Natural killer cell (primary cell): ENCODE measurements around the gene ITPKB. TPM values are rescaled to one million over a fixed set of nuclear protein-coding genes. Genes with fewer than 3 reads are reported as not detected.

Experiments used
- ATAC-seq, 3 donors: fragments of 150-1000 bp in 2 of 3; fragments of 200-7000 bp in 1 of 3; cut with Tn5 transposase; 1 replicate in 1 of 3; 2 replicates in 2 of 3; pipeline ENCODE4 v1.10.0; 2021; ENCODE audit warnings: mild to moderate bottlenecking in 2 of 3, moderate library complexity in 2 of 3
- DNase-seq, 2 donors: peaks; one replicate each; pipeline versions ENCODE4 v3.0.0 to v3.0.0-alpha.2; 2013 to 2021; ENCODE audit warnings: mixed read lengths in 1 of 2
- H3K27ac ChIP-seq: one replicate; pipeline ENCODE4 v1.5.1; 2013; ENCODE audit warnings: mild to moderate bottlenecking, low read length
- H3K27me3 ChIP-seq: one replicate; pipeline ENCODE4 v1.6.1; 2013; ENCODE audit warnings: low read length; ENCODE audit not compliant: control insufficient read depth, insufficient read depth
- H3K36me3 ChIP-seq: one replicate; pipeline ENCODE4 v1.6.1; 2013; ENCODE audit warnings: low read length; ENCODE audit not compliant: control insufficient read depth, insufficient read depth
- H3K4me1 ChIP-seq: one replicate; pipeline ENCODE4 v1.6.1; 2013; ENCODE audit warnings: low read length; ENCODE audit not compliant: control insufficient read depth, insufficient read depth
- H3K4me3 ChIP-seq: one replicate; pipeline ENCODE4 v1.5.1; 2013; ENCODE audit warnings: low read length
- H3K9me3 ChIP-seq: one replicate; pipeline ENCODE4 v1.6.1; 2013; ENCODE audit warnings: low read length; ENCODE audit not compliant: control insufficient read depth, insufficient read depth
- H3K27ac Mint-ChIP-seq, 2 donors: one replicate each; pipeline ENCODE4 v1.8.0; 2022; ENCODE audit warnings: mild to moderate bottlenecking in 2 of 2, mixed read lengths in 2 of 2, moderate library complexity in 1 of 2
- H3K27me3 Mint-ChIP-seq, 2 donors: one replicate each; pipeline ENCODE4 v1.8.0; 2022; ENCODE audit warnings: low read depth in 2 of 2, mixed read lengths in 2 of 2
- H3K36me3 Mint-ChIP-seq: one replicate; pipeline ENCODE4 v1.8.0; 2022; ENCODE audit warnings: mixed read lengths
- H3K4me1 Mint-ChIP-seq, 2 donors: one replicate each; pipeline ENCODE4 v1.8.0; 2022; ENCODE audit warnings: mixed read lengths in 2 of 2
- H3K4me3 Mint-ChIP-seq: one replicate; pipeline ENCODE4 v1.8.0; 2022; ENCODE audit warnings: mild to moderate bottlenecking, moderate library complexity, mixed read lengths
- H3K9me3 Mint-ChIP-seq, 2 donors: one replicate each; pipeline ENCODE4 v1.8.0; 2022; ENCODE audit warnings: mixed read lengths in 2 of 2
- WGBS: methylation state at CpG from one replicate; pipeline ENCODE4 v1.1.7; 2013; ENCODE audit warnings: missing lambda C conversion rate; ENCODE audit not compliant: insufficient coverage; 5-methylcytosine and 5-hydroxymethylcytosine counted together
- intact Hi-C: fragments of 100-400 bp; cut with micrococcal nuclease; formaldehyde crosslinking; loops from one replicate; pipeline ENCODE4 v1.14.2; 2022
- total RNA-seq, 4 donors: library from RNA; stranded (reverse); fragments of 120-200 nt in 1 of 4; gene quantifications; one replicate each; pipeline versions ENCODE4 v1.2.3 to v1.2.4, GENCODE V29; 2013 to 2022
- TF ChIP-seq, protein P1 (sequence below): fragments of 200-600 bp; IDR thresholded peaks from one replicate; pipeline ENCODE4 v1.8.0; 2022; ENCODE audit warnings: antibody characterized with exemption

ITPKB gene
- total RNA-seq, 3 donors from 2014 or later (not counting 1 experiment from before 2014, with no cell fraction given): 92.2 to 133 (median 99.0) TPM

DNA sequence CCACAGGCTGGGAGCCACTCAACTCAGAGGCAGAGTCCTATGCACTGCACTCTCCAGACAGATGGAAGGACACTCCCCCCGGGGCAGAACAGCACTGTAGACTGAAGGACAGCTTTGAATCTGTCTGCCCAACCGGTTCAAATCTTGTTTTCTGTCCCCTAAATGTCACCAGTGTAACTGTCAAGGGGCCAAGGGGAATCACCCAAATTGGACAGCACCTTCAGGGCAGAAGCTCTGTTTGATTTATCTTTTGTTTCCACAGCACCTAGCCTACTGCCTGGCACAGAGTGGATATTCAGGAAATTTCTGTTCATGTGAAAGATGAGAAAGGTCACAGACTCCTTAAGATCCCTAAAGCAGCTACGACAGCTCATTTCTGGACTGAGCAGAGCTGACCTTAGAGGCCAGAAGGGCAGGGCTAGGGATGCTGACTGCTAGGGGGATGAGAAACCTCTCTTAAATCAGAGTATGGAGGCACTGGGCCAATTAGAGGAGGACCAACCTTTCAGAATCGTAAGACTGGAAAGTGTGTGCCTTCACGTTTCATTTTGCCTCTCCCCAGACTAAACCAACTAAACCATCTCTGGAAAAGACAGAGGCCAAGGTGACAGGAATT lies 41.0 kb downstream of the ITPKB start:
- H3K4me3 ChIP-seq: no peak overlapping the region
- H3K27ac ChIP-seq: peak overlapping the region; percentile 67
- ATAC-seq: no peak
- peak overlapping the region; percentile 97 to 99 for H3K27ac Mint-ChIP-seq
- TF ChIP-seq, protein P1, sequence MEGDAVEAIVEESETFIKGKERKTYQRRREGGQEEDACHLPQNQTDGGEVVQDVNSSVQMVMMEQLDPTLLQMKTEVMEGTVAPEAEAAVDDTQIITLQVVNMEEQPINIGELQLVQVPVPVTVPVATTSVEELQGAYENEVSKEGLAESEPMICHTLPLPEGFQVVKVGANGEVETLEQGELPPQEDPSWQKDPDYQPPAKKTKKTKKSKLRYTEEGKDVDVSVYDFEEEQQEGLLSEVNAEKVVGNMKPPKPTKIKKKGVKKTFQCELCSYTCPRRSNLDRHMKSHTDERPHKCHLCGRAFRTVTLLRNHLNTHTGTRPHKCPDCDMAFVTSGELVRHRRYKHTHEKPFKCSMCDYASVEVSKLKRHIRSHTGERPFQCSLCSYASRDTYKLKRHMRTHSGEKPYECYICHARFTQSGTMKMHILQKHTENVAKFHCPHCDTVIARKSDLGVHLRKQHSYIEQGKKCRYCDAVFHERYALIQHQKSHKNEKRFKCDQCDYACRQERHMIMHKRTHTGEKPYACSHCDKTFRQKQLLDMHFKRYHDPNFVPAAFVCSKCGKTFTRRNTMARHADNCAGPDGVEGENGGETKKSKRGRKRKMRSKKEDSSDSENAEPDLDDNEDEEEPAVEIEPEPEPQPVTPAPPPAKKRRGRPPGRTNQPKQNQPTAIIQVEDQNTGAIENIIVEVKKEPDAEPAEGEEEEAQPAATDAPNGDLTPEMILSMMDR: no peak
- no peak for DNase-seq
- no peaks in the 10 kb centered on the region for H3K27me3 ChIP-seq
- H3K36me3 ChIP-seq: peaks cover 15% of the 10 kb centered on the region
- H3K36me3 Mint-ChIP-seq: no peaks in the 10 kb centered on the region
- intact Hi-C loops: no loop called here
- H3K4me3 Mint-ChIP-seq: no peak overlapping the region
- H3K27me3 Mint-ChIP-seq: no peaks in the 10 kb centered on the region
- no peaks in the 10 kb centered on the region for H3K9me3 Mint-ChIP-seq
- H3K9me3 ChIP-seq: no peaks in the 10 kb centered on the region
- peaks cover 77 to 80% of the 10 kb centered on the region in 2 donors for H3K4me1 Mint-ChIP-seq
- H3K4me1 ChIP-seq: peaks cover 56% of the 10 kb centered on the region
- 81% methylated on average over 4 of the region's 5 CpGs for WGBS

DNA sequence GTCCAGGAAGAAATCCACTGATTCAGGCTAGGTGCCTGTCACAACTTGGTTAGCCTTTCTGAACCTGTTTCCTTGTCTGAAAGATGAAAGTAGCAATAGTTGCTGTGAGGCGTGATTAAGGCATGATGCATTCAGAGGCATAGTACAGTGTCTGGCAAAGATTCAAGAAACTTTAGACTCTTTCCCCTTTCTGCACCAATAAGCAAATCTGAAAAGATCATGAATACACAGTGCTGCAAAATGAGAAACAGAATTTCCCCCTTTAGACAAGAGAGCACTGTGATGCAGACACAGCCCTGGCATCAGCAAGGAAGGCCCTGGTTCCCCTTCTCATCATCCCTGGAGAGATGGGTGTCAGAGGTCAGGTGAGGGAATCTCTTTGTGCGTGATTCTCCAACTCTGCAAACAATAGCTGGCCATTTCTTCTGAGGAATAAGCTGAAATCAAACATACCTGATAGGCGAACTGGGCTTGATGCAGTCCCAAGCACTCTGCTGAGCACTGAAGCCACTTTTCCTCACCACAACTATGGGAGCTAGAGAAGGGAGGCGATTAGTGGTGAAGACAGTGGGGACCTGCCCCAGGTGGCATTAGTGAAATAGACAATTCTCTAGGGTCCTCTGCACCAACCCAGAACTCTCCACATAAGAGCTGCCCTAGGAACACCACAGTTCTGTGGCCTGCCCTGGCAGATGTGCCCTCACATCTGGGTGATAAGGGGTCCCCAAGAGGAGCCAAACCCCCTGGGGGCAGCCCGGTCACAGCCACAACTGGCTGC lies 41.7 kb downstream of the ITPKB start:
- H3K27ac ChIP-seq: peak overlapping the region; percentile 67
- WGBS: 53% methylated on average over 3 of the region's 5 CpGs
- peaks cover 77 to 80% of the 10 kb centered on the region in 2 donors for H3K4me1 Mint-ChIP-seq
- TF ChIP-seq, protein P1: no peak
- no peaks in the 10 kb centered on the region for H3K27me3 ChIP-seq
- intact Hi-C loops: no loop called here
- no peaks in the 10 kb centered on the region for H3K36me3 Mint-ChIP-seq
- H3K27me3 Mint-ChIP-seq: no peaks in the 10 kb centered on the region
- H3K4me3 ChIP-seq: no peak overlapping the region
- no peak overlapping the region for H3K4me3 Mint-ChIP-seq
- peak overlapping the region; percentile 97 to 99 for H3K27ac Mint-ChIP-seq
- H3K36me3 ChIP-seq: peaks cover 20% of the 10 kb centered on the region
- H3K4me1 ChIP-seq: peaks cover 49% of the 10 kb centered on the region
- ATAC-seq (peak in 1 of 3 donors; percentile 27), DNase-seq (peak in 1 of 2 donors; percentile 67)
- no peaks in the 10 kb centered on the region for H3K9me3 ChIP-seq
- no peaks in the 10 kb centered on the region for H3K9me3 Mint-ChIP-seq

DNA sequence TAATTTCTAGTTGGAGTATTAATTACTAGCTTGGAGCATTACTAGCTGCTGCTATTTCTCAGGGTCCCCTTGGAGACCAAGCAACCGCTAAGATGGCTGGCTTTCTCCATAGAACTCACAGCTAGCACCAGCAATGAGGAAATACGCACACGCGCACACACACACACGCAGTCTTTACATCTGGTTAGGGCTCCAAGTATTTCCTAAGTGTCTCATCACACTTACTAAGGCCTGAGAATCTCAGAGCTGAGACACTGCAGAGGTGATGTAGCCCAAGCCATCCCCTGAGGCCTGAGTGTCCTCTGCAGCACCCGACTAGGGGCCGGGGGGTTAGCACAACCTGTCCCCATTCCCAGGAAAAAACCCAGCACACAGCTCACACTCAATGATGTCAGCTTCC lies 42.5 kb downstream of the ITPKB start:
- H3K4me1 Mint-ChIP-seq: peaks cover 77 to 83% of the 10 kb centered on the region in 2 donors
- 90% methylated on average over 7 of the region's 7 CpGs for WGBS
- intact Hi-C loops: no loop called here

More for the DNA sequence above, 42.5 kb downstream of the ITPKB start:
- DNase-seq (no peak), ATAC-seq (no peak)
- Mint-ChIP-seq H3K27ac (peak overlapping the region; percentile 97 to 99), H3K27me3 (no peaks in the 10 kb centered on the region), H3K9me3 (no peaks in the 10 kb centered on the region), H3K36me3 (no peaks in the 10 kb centered on the region), H3K4me3 (no peak overlapping the region)
- no peaks in the 10 kb centered on the region for H3K9me3 ChIP-seq
- H3K4me1 ChIP-seq: peaks cover 45% of the 10 kb centered on the region
- peak overlapping the region; percentile 63 for H3K27ac ChIP-seq
- no peak overlapping the region for H3K4me3 ChIP-seq
- H3K36me3 ChIP-seq: peaks cover 20% of the 10 kb centered on the region
- H3K27me3 ChIP-seq: no peaks in the 10 kb centered on the region
- TF ChIP-seq, protein P1: no peak
